Measurements from ENCODE around the gene SELENBP1. TPM values are rescaled to one million over a fixed set of nuclear protein-coding genes. Genes with fewer than 3 reads are reported as not detected.

SELENBP1 gene
- total and polyA plus RNA-seq, 9 of the 15 experiments (the other 6 are each of a cell fraction or from before 2014, with no cell fraction given), result 25.8 to 81.2 (median 47.1) TPM

DNA sequence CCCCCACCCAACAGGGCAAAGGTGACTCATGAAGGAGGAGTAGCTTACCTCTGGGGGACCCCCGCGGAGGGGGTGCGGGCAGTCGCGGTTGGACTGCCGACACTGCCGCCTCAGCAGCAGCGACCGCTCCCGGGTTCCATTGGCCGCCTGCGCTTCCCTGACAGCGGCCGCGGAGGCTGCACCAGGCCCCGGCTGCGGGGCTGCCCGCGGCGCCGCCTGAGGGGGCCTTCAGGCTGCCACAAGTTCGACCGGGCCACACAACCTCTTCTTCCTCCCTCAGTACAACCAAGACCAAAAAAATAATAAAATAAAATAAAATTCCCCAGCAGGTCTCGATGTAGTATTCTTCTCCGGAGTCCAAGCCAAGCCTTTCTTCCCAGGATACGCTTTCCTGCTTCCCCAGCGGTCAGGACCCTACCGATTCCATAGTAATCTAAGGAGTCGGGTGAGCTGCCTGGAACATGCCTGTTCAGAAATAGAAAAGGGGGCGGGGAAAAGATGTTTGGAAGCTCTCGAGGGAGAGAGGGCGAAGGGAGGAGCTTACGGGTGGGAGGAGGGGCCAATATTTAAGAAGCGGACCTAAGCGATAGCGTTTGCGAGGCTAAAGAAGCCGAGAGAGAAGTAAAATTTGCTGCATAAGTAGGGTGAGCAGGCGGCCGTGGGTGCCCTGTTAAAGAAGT is 45.1 kb downstream of the SELENBP1 start, which contains the start of gene PI4KB (continued):
- TF ChIP-seq SMARCC2 (IDR thresholded peaks at IDR 0.05; ENCODE audit: low read depth) (no peak), ZNF707 (CRISPR knock-in tag; conservative IDR thresholded peaks at IDR 0.05) (no peak), ZNF12 (CRISPR knock-in tag; IDR thresholded peaks at IDR 0.05) (no peak), NUFIP1 (IDR thresholded peaks at IDR 0.05; ENCODE audit: partially characterized antibody) (no peak), ZNF41 (CRISPR knock-in tag; conservative IDR thresholded peaks at IDR 0.05) (no peak), PHB2 (IDR thresholded peaks at IDR 0.05; ENCODE audit: low read depth) (no peak), ESRRA (IDR thresholded peaks at IDR 0.05; ENCODE audit: borderline replicate concordance, low read depth) (no peak), RBBP5 (IDR thresholded peaks at IDR 0.05; ENCODE audit: borderline replicate concordance, insufficient read depth, low read length, poor library complexity, severe bottlenecking) (peak; percentile 60), PHF8 (IDR thresholded peaks at IDR 0.05; ENCODE audit: borderline replicate concordance, low read length) (peak; percentile 82), SRSF3 (IDR thresholded peaks at IDR 0.05; ENCODE audit: insufficient read depth, low read length) (no peak), SRSF1 (IDR thresholded peaks at IDR 0.05; ENCODE audit: low read depth, low read length) (no peak), EZH2 (IDR thresholded peaks at IDR 0.05; ENCODE audit: borderline replicate concordance, low read depth, low read length) (no peak), NFE2 (IDR thresholded peaks at IDR 0.05; ENCODE audit: low read depth) (peak; percentile 64), MAZ (CRISPR knock-in tag; conservative IDR thresholded peaks at IDR 0.05 in 1 of 2, IDR thresholded peaks at IDR 0.05 in 1 of 2) (0 out of 4 replicates have a peak, but pooled peaks of 1 of the 2 experiments have one; percentile 41)
- TF ChIP-seq, protein P1, sequence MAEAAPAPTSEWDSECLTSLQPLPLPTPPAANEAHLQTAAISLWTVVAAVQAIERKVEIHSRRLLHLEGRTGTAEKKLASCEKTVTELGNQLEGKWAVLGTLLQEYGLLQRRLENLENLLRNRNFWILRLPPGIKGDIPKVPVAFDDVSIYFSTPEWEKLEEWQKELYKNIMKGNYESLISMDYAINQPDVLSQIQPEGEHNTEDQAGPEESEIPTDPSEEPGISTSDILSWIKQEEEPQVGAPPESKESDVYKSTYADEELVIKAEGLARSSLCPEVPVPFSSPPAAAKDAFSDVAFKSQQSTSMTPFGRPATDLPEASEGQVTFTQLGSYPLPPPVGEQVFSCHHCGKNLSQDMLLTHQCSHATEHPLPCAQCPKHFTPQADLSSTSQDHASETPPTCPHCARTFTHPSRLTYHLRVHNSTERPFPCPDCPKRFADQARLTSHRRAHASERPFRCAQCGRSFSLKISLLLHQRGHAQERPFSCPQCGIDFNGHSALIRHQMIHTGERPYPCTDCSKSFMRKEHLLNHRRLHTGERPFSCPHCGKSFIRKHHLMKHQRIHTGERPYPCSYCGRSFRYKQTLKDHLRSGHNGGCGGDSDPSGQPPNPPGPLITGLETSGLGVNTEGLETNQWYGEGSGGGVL (CRISPR knock-in tag; IDR thresholded peaks at IDR 0.05), result no peak
- TF ChIP-seq, protein P2, sequence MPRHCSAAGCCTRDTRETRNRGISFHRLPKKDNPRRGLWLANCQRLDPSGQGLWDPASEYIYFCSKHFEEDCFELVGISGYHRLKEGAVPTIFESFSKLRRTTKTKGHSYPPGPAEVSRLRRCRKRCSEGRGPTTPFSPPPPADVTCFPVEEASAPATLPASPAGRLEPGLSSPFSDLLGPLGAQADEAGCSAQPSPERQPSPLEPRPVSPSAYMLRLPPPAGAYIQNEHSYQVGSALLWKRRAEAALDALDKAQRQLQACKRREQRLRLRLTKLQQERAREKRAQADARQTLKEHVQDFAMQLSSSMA (CRISPR knock-in tag; IDR thresholded peaks at IDR 0.05), result no peak
- TF ChIP-seq, protein P3, sequence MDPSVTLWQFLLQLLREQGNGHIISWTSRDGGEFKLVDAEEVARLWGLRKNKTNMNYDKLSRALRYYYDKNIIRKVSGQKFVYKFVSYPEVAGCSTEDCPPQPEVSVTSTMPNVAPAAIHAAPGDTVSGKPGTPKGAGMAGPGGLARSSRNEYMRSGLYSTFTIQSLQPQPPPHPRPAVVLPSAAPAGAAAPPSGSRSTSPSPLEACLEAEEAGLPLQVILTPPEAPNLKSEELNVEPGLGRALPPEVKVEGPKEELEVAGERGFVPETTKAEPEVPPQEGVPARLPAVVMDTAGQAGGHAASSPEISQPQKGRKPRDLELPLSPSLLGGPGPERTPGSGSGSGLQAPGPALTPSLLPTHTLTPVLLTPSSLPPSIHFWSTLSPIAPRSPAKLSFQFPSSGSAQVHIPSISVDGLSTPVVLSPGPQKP (CRISPR knock-in tag; IDR thresholded peaks at IDR 0.05), result no peak
